HG03280 (cell line): ENCODE measurements around the gene MAML2.

Experiments
- ATAC-seq: cut with Tn5 transposase; IDR thresholded peaks from one replicate; pipeline ENCODE4 v1.9.1; 2021; ENCODE audit warnings: mild to moderate bottlenecking, moderate library complexity; ENCODE audit not compliant: unreplicated experiment

The MAML2 gene

GRCh38 chr11:96026310-96026709 lies 316.7 kb downstream of the MAML2 start:
- ATAC-seq = no peak

GRCh38 chr11:96024666-96025065 lies 318.3 kb downstream of the MAML2 start:
- ATAC-seq = no peak

GRCh38 chr11:96023275-96023674 lies 319.7 kb downstream of the MAML2 start:
- no peak for ATAC-seq

GRCh38 chr11:96021901-96022650 lies 320.9 kb downstream of the MAML2 start:
- ATAC-seq = no peak

DNA sequence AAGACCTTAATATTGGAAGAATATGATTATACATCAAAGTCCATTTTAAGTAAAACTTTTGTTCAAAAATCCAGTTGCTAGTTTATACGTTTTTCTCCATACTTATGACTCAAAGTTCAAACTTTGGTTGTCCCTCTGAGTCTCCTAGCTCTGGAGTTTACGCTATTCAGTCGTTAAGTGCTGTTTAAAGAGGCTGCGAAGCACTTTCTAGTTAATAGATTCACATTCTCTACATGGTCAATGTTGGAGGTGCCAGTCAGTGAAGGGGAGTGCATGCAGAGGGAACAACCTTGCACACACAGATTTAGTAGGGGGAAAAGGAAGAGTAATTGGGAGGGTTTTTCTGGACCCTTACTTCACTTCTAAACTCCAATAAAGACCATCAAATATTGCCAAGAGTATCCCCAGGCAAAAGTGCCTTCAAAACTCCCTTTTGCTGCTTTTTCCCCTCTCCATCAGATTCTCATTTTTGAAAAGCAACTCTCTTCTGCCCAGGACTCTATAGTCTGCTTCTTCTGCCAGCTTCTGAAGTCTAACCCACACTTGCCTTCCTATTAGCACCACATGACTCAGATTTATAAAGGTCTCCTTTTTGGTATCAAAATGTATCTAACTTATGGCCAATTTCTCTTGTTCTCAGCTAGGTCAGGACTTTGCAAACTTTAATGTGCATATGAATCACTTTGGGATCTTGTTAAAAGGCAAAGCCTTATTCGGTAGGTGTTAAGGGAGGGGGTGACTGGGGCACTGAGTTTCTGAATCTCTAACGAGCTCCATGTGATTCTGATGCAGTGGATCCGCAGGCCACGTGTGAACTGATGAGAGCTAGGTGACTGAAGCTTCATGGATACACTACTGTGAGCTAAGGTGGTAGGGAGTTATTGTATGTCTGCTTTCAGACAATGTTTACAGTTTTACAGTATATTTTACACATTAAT lies 322.9 kb downstream of the MAML2 start:
- ATAC-seq = no peak

DNA sequence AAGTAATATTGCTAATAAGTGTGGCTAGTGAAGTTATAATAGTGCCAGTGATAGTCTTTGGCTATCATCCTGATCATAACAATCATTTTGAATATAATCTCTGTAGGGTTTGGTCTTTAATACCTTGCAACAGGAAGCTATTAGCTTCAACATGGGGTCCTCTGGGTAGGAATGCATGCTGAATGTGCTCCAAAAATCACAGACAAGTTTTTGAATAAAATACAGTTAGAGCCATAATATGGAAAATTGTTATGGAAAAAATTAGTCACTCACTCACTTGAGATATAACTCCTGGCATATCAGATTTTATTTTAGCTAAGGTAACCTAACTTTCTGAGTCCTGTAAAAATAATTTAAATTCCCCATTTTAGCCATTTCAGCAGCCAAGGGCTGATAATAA lies 323.7 kb downstream of the MAML2 start:
- no peak for ATAC-seq

GRCh38 chr11:96017856-96018255 lies 325.1 kb downstream of the MAML2 start:
- ATAC-seq = no peak

- ATAC-seq = no peak
Measured at GRCh38 chr11:96016978-96017502, 326.0 kb downstream of the MAML2 start.

DNA sequence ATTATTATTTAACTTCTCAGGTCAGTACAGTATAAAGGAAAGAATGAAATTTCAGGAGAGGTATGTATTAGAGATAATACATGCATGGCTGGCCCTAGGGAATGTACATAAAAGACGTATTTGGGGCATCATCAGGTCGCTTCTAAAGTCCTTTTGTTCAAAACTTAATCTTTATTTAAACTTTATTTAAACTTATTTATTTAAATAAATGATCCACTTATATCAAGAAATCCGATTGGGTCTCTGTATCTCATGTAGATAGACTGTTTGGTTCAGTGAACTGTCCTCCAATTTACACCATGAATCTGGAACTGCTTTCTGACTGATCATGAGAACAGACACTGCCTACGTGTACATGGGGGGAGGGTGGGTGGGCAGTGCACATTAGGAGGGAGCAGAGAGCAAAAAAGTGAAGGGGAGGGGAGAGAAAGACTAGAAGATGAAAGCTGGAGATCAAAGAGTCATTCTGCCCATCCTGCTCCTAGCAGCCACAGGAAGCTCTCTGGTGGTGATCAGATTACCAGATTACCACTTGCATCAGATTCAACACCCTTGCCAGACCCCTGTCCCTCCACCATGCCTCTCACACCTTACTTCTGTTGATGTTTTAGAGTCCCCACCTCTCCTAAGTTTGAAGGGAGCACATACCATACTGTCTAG lies 327.0 kb downstream of the MAML2 start:
- ATAC-seq = no peak

DNA sequence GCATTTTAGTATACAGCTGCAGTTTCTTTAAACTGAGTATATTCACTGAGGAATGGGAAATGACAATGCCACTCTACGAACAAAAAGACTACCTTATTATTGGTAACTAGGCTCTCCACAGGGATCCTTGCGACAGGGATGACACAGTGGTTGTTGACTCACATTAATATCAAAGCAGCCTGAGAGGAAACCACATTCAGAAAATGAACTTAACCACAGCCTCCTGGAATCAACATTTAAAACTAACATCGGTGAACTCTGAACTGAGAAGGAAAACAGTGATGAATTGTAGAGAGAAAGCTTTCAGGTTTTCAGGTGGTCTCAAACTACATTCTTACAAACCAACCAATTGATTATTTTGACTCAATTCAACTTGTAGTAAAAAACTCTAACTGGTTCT lies 328.8 kb downstream of the MAML2 start:
- no peak for ATAC-seq

DNA sequence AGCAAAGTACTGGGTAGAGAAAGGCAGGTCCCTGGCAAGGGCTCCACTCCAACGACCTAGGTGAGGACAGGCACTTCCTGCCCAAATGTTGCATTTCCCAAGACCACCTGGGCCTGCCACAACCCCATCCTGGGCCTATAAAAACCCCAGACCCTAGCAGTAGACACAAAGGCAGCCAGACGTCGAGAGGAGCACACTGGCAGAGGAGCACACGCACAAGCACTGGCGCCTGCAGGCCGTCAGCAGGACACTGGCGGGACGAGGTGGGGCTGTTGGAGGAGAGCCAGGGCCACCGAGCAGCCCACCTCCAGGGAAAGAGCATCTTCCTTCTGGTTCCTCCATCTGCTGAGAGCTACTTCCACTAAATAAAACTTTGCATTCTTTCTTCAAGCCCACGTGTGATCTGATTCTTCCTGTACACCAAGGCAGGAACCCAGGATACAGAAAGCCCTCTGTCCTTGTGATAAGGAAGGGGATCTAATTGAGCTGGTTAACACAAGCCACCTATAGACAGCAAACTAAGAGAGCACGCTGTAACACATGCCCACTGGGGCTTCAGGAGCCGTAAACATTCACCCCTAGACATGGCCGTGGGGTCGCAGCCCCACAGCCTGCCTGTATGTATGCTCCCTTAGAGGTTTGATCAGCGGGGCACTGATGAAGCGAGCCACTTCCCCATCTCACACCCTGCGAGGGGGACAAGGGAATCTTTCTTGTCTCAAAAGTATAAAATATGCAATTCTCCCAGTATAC lies 329.4 kb downstream of the MAML2 start:
- ATAC-seq = no peak

DNA sequence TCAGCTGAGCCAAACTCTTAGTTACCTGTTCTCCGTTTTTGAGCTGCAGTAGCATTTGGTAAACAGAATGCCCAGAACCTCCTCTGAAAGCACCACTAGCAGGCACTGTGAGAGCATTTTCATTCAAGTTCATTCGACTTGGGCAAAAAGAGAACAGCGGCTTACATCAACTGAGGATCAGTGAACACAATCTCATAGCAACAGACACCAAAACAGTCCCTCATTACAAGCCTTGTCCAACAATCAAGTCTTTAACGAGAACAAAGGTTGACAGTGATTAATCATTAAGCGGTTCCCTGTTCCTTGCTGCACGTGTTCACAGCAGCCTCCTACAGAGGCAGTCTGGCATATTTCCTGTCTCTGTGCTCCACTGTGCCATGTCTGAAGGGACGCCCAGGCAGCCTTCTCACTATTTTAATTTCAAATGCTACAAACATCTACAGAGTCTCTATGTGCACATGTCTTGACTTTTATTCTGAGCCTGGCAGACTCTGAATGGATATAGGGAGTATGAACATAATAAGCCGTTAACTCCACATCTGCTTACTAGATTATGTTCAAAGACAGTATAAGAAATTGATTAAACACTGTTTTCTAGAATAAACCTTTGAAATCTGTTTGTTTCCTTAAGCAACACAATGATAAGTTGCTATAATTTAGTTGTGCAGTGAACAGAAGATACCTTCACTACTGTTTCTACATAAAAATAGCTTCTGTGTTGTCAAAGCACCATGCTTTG lies 330.7 kb downstream of the MAML2 start:
- ATAC-seq = peak; percentile 81

DNA sequence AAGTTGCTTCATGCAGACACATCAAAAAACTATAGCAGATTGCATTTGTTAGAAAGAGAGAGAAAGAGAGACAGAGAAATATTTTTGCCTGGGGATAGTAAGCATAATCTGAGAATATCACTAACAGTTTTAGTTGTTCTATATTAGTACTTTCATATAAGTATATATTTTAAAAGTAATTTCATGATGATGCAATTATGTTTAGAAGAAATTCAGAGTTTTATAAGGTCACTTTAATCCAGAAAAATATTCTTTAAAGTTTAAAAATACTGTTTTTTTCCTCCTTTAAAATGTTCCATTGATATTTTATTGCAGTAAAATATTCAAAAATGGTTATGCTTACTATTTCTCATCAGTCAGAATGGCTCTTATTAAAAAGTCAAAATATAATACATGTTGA lies 332.3 kb downstream of the MAML2 start:
- no peak for ATAC-seq

GRCh38 chr11:96008161-96008720 lies 334.8 kb downstream of the MAML2 start:
- no peak for ATAC-seq

DNA sequence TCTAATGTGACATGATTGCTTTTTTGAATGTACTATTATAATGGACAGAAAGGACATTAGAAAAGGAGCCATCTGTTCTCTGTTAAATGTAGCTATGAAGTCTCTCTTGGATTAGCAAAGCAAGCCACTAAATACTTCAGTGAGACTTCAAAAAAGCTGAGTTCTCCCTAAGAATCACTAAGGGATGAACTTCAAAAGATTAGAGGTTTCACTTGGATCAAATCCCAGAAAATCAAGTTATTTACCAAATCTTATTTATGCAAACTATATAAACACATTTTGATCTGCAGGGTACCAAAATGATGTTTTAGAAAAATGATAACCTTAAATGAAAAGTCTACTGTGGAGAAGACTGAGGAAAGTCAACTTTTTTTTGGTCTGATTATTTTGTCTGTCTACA lies 337.0 kb downstream of the MAML2 start:
- ATAC-seq = no peak

- no peak for ATAC-seq
Measured at GRCh38 chr11:96004862-96005261, 338.1 kb downstream of the MAML2 start.

DNA sequence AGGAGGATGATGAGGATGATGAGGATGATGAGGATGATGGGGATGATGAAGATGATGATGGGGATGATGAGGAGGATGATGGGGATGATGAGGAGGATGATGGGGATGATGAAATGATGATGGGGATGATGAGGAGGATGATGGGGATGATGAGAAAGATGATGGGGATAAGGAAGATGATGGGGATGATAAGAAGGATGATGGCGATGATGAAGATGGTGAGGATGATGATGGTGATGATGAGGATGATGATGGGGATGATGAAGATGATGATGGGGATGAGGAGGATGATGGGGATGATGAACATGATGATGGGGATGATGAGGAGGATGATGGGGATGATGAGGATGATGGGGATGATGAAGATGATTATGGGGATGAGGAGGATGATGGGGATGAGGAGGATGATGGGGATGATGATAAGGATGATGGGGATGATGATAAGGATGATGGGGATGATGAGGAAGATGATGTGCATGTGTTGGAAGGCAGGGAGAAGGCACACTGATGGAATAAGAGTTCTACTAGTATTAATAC lies 340.2 kb downstream of the MAML2 start:
- no peak for ATAC-seq

GRCh38 chr11:96002339-96002738 lies 340.7 kb downstream of the MAML2 start:
- no peak for ATAC-seq

DNA sequence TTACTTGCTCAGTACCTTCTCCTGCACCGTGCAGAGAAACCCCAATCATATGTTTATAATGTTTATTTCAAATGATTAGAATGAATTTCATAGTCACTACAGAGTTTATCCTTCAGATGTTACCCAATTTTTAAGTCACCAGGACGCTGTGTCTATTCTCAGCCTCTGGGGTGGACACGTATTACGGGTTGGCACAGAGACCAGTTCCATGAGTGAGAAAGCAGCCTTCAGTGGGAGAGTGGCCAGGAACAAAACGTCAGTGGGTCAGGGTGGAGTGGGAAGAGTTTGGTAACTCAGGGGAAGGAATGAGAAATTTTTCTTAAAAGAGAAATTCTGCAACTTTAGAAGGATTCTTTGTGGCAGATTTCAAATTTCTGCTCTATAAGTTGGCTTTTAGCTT lies 342.0 kb downstream of the MAML2 start:
- no peak for ATAC-seq
